ENCODE results near the gene CA10.

The CA10 gene

GRCh38 chr17:51820766-51821165 lies 337.7 kb downstream of the CA10 start:
- ChIA-PET CTCF (no interaction called here), POLR2A (no interaction called here)
- no peak overlapping the region for H3K4me3 ChIP-seq (ENCODE audit: low read depth, low read length)
- no peak for TF ChIP-seq CTCF (IDR thresholded peaks at IDR 0.05; ENCODE audit: insufficient read depth, low read length, missing control alignments)
- no peak for DNase-seq (ENCODE audit: low read depth, low spot score)

GRCh38 chr17:51820252-51820651 lies 338.3 kb downstream of the CA10 start:
- DNase-seq (ENCODE audit: low read depth, low spot score): no peak
- no peak for TF ChIP-seq CTCF (IDR thresholded peaks at IDR 0.05; ENCODE audit: insufficient read depth, low read length, missing control alignments)
- CTCF ChIA-PET: interaction anchor here (1.3 kb wide), 1 partner anchor 286 kb away, joined by 3 read pairs; no protein-coding TSS in a partner anchor
- no peak overlapping the region for H3K4me3 ChIP-seq (ENCODE audit: low read depth, low read length)
- POLR2A ChIA-PET: no interaction called here

GRCh38 chr17:51819341-51820219 lies 338.9 kb downstream of the CA10 start:
- CTCF ChIA-PET: interaction anchor here (1.3 kb wide), 1 partner anchor 287 kb away, joined by 3 read pairs; no protein-coding TSS in a partner anchor
- POLR2A ChIA-PET: no interaction called here

GRCh38 chr17:51818777-51819176 lies 339.7 kb downstream of the CA10 start:
- no peak for TF ChIP-seq CTCF (IDR thresholded peaks at IDR 0.05; ENCODE audit: insufficient read depth, low read length, missing control alignments)
- no peak for DNase-seq (ENCODE audit: low read depth, low spot score)
- ChIA-PET CTCF (no interaction called here), POLR2A (no interaction called here)
- no peak overlapping the region for H3K4me3 ChIP-seq (ENCODE audit: low read depth, low read length)

More at GRCh38 chr17:51819341-51820219, 338.9 kb downstream of the CA10 start:
- H3K4me3 ChIP-seq (ENCODE audit: low read depth, low read length): no peak overlapping the region
- TF ChIP-seq CTCF (IDR thresholded peaks at IDR 0.05; ENCODE audit: insufficient read depth, low read length, missing control alignments): no peak
- no peak for DNase-seq (ENCODE audit: low read depth, low spot score)

- POLR2A ChIA-PET: no interaction called here
- DNase-seq (ENCODE audit: low read depth, low spot score): no peak
- CTCF ChIA-PET: no interaction called here
- H3K4me3 ChIP-seq (ENCODE audit: low read depth, low read length): no peak overlapping the region
- no peak for TF ChIP-seq CTCF (IDR thresholded peaks at IDR 0.05; ENCODE audit: insufficient read depth, low read length, missing control alignments)
Measured at GRCh38 chr17:51817955-51818354, 340.6 kb downstream of the CA10 start.

- H3K4me3 ChIP-seq (ENCODE audit: low read depth, low read length): no peak overlapping the region
- ChIA-PET POLR2A (no interaction called here), CTCF (no interaction called here)
- no peak for TF ChIP-seq CTCF (IDR thresholded peaks at IDR 0.05; ENCODE audit: insufficient read depth, low read length, missing control alignments)
- DNase-seq (ENCODE audit: low read depth, low spot score): no peak
Measured at GRCh38 chr17:51817117-51817516, 341.4 kb downstream of the CA10 start.

All from AG04449 (cell line).